Kidney epithelial cell (primary cell): ENCODE results near the gene PRKCA. TPM values are rescaled to one million over a fixed set of nuclear protein-coding genes. Genes with fewer than 3 reads are reported as not detected.

ENCODE experiments used
- DNase-seq: peaks from one replicate; pipeline ENCODE4 v3.0.0-alpha.2; 2010; ENCODE audit warnings: low read depth
- H3K27me3 ChIP-seq: 2 replicates; pipeline ENCODE4 v1.6.0; 2011; ENCODE audit warnings: low read length; ENCODE audit not compliant: control insufficient read depth, insufficient read depth
- H3K36me3 ChIP-seq: 2 replicates; pipeline ENCODE4 v1.5.1; 2011; ENCODE audit warnings: low read length; ENCODE audit not compliant: control insufficient read depth, insufficient read depth
- H3K4me3 ChIP-seq: 2 replicates; pipeline ENCODE4 v1.5.1; 2011; ENCODE audit warnings: low read depth, mild to moderate bottlenecking, control low read depth, low read length
- total RNA-seq: library from RNA; depleted of rRNA; stranded (reverse); fragments of >200 nt; gene quantifications from 2 replicates; pipeline ENCODE4 v1.2.3, GENCODE V29; 2015
- TF ChIP-seq, protein P1 (sequence below): IDR thresholded peaks from 2 replicates; pipeline ENCODE4 v1.5.1; 2011; ENCODE audit warnings: mild to moderate bottlenecking, moderate library complexity, low read length, control low read depth, inconsistent platforms; ENCODE audit not compliant: insufficient read depth, poor library complexity, severe bottlenecking

The PRKCA gene
- total RNA-seq, 1 donor from 2014 or later: 5.7 TPM

- no peaks in the 10 kb centered on the region for H3K27me3 ChIP-seq
- TF ChIP-seq, protein P1, sequence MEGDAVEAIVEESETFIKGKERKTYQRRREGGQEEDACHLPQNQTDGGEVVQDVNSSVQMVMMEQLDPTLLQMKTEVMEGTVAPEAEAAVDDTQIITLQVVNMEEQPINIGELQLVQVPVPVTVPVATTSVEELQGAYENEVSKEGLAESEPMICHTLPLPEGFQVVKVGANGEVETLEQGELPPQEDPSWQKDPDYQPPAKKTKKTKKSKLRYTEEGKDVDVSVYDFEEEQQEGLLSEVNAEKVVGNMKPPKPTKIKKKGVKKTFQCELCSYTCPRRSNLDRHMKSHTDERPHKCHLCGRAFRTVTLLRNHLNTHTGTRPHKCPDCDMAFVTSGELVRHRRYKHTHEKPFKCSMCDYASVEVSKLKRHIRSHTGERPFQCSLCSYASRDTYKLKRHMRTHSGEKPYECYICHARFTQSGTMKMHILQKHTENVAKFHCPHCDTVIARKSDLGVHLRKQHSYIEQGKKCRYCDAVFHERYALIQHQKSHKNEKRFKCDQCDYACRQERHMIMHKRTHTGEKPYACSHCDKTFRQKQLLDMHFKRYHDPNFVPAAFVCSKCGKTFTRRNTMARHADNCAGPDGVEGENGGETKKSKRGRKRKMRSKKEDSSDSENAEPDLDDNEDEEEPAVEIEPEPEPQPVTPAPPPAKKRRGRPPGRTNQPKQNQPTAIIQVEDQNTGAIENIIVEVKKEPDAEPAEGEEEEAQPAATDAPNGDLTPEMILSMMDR: no peak
- H3K4me3 ChIP-seq: no peak overlapping the region
- DNase-seq: no peak
- H3K36me3 ChIP-seq: no peaks in the 10 kb centered on the region
These were observed 39.6 kb upstream of the PRKCA start for GRCh38 chr17:66262767-66263166.

DNA sequence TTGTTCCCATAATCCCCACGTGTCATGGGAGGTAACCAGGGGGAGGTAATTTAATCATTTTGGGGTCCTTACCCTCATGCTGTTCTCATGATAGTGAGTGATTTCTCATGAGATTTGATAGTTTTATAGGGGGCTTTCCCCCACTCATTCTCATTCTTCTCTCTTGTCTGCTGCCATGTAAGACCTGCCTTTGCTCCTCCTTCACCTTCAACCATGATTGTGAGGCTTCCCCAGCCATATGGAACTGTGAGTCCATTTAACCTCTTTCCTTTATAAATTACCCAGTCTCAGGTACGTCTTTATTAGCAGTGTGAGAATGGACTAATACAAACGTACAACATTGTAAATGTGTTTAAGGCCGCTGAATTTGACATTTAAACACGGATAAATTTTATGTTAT is 37.7 kb upstream of the PRKCA start:
- TF ChIP-seq, protein P1: no peak
- H3K27me3 ChIP-seq: no peaks in the 10 kb centered on the region
- no peaks in the 10 kb centered on the region for H3K36me3 ChIP-seq
- no peak for DNase-seq
- no peak overlapping the region for H3K4me3 ChIP-seq

- Histone ChIP-seq H3K27me3 (no peaks in the 10 kb centered on the region), H3K4me3 (no peak overlapping the region), H3K36me3 (no peaks in the 10 kb centered on the region)
- peak; percentile 63 for DNase-seq
- TF ChIP-seq, protein P1: no peak
These were observed 34.0 kb upstream of the PRKCA start for GRCh38 chr17:66268247-66268927.

DNA sequence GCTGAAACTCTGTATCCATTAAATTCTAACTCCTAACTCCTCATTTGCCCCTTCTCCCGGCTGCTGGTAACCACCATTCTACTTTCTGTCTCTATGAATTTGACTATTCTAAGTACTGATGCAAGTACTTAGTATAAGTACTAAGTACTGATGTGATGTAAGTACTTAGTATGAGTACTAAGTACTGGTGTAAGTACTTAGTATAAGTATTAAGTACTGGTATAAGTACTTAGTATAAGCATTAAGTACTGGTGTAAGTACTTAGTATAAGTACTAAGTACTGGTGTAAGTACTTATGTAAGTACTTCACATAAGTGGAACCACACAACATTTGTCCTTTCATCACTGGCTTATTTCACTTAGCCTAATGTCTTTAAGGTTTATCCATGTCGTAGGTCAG is 32.3 kb upstream of the PRKCA start:
- Histone ChIP-seq H3K27me3 (no peaks in the 10 kb centered on the region), H3K4me3 (no peak overlapping the region), H3K36me3 (no peaks in the 10 kb centered on the region)
- DNase-seq: no peak
- TF ChIP-seq, protein P1: no peak

DNA sequence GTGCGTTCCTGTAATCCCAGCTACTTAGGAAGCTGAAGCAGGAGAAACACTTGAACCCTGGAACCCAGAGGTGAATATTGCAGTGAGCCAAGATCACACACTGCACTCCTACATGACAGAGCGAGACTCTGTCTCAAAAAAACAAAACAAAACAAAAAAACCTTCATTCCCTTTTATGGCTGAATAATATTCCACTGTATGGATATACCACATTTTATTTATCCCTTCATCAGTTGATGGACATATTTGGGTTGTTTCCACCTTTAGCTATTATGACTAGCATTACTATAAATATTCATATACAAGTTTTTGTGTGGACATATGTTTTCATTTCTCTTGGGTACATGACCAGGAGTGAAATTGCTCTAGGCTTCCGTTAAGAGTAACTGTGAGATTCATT is 30.9 kb upstream of the PRKCA start:
- DNase-seq: no peak
- H3K36me3 ChIP-seq: no peaks in the 10 kb centered on the region
- H3K27me3 ChIP-seq: no peaks in the 10 kb centered on the region
- TF ChIP-seq, protein P1: no peak
- no peak overlapping the region for H3K4me3 ChIP-seq
